ENCODE results near the gene CAB39.

The CAB39 gene

DNA sequence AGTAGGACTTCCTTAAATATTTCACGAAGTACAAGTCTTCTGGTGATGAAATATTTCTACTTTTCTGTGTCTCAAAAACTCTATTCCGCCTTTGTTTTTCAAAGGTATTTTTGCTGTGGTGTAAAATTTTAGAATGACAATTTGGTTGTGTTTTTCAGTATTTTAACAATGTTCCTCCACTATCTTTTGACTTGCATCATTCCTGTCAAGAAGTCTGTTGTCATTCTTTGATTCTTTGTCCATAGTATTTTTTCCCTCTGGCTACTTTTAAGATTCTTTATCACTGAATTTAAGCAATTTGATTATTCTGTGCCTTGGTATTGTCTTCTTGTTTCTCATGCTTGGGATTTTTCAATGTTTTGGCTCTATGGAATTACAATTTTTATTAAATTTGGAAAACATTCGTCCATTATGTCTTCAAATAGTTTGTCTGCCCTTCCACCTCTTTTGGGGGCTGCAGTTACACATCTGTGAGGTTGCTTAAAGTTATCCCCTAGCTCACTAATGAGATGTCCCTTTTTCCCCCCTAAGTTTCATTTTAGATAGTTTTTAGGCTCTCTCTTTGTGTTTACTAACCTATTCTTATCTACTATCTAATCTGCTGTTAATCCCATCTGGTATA, 76.0 kb downstream of the CAB39 start:
- TF ChIP-seq SPI1 (IDR thresholded peaks at IDR 0.05; ENCODE audit: borderline replicate concordance, low read depth), result no peak
- TF ChIP-seq GABPA (IDR thresholded peaks at IDR 0.05; ENCODE audit: low read depth), result no peak
- TF ChIP-seq, protein P1, sequence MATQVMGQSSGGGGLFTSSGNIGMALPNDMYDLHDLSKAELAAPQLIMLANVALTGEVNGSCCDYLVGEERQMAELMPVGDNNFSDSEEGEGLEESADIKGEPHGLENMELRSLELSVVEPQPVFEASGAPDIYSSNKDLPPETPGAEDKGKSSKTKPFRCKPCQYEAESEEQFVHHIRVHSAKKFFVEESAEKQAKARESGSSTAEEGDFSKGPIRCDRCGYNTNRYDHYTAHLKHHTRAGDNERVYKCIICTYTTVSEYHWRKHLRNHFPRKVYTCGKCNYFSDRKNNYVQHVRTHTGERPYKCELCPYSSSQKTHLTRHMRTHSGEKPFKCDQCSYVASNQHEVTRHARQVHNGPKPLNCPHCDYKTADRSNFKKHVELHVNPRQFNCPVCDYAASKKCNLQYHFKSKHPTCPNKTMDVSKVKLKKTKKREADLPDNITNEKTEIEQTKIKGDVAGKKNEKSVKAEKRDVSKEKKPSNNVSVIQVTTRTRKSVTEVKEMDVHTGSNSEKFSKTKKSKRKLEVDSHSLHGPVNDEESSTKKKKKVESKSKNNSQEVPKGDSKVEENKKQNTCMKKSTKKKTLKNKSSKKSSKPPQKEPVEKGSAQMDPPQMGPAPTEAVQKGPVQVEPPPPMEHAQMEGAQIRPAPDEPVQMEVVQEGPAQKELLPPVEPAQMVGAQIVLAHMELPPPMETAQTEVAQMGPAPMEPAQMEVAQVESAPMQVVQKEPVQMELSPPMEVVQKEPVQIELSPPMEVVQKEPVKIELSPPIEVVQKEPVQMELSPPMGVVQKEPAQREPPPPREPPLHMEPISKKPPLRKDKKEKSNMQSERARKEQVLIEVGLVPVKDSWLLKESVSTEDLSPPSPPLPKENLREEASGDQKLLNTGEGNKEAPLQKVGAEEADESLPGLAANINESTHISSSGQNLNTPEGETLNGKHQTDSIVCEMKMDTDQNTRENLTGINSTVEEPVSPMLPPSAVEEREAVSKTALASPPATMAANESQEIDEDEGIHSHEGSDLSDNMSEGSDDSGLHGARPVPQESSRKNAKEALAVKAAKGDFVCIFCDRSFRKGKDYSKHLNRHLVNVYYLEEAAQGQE (IDR thresholded peaks at IDR 0.05; ENCODE audit: insufficient replicate concordance, low read depth), result no peak
- TF ChIP-seq, protein P2, sequence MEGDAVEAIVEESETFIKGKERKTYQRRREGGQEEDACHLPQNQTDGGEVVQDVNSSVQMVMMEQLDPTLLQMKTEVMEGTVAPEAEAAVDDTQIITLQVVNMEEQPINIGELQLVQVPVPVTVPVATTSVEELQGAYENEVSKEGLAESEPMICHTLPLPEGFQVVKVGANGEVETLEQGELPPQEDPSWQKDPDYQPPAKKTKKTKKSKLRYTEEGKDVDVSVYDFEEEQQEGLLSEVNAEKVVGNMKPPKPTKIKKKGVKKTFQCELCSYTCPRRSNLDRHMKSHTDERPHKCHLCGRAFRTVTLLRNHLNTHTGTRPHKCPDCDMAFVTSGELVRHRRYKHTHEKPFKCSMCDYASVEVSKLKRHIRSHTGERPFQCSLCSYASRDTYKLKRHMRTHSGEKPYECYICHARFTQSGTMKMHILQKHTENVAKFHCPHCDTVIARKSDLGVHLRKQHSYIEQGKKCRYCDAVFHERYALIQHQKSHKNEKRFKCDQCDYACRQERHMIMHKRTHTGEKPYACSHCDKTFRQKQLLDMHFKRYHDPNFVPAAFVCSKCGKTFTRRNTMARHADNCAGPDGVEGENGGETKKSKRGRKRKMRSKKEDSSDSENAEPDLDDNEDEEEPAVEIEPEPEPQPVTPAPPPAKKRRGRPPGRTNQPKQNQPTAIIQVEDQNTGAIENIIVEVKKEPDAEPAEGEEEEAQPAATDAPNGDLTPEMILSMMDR (IDR thresholded peaks at IDR 0.05; ENCODE audit: insufficient read depth, low read length), result no peak
- TF ChIP-seq POLR2AphosphoS5 (IDR thresholded peaks at IDR 0.05; ENCODE audit: low read depth), result no peak
- no peak for DNase-seq (ENCODE audit: low read depth in 1 of 2, low spot score in 1 of 2)
- Histone ChIP-seq H3K27ac (replicated peaks) (no peak overlapping the region), H3K4me3 (replicated peaks; ENCODE audit: insufficient read depth, low read length) (no peak overlapping the region), H3K27me3 (ENCODE audit: insufficient read depth, poor library complexity, severe bottlenecking) (no peaks in the 10 kb centered on the region)

DNA sequence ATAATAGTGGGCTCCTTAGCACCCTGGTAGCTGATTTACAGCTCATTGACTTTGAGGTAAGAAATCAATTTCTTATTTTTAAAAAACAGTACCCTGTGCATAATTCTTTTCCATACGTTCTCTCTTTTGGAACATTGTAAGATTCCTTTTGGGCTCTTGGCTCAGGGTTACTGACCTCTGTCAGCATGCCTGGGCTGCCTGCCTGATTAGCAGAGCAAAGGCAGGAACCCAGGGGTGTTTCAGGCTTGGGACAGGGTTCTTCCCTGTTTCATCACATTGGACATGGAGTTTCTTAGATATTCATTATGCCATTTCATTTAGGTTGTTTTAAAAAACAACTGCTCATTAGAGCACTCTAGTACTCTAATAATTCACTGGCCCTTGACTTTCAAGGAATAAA, 78.3 kb downstream of the CAB39 start:
- no peaks in the 10 kb centered on the region for H3K27me3 ChIP-seq (ENCODE audit: insufficient read depth, poor library complexity, severe bottlenecking)
- DNase-seq (ENCODE audit: low read depth in 1 of 2, low spot score in 1 of 2), result no peak
- no peak for TF ChIP-seq SPI1 (IDR thresholded peaks at IDR 0.05; ENCODE audit: borderline replicate concordance, low read depth)
- TF ChIP-seq, protein P1 (IDR thresholded peaks at IDR 0.05; ENCODE audit: insufficient replicate concordance, low read depth), result no peak
- H3K4me3 ChIP-seq (replicated peaks; ENCODE audit: insufficient read depth, low read length), result no peak overlapping the region
- H3K27ac ChIP-seq (replicated peaks), result no peak overlapping the region

DNA sequence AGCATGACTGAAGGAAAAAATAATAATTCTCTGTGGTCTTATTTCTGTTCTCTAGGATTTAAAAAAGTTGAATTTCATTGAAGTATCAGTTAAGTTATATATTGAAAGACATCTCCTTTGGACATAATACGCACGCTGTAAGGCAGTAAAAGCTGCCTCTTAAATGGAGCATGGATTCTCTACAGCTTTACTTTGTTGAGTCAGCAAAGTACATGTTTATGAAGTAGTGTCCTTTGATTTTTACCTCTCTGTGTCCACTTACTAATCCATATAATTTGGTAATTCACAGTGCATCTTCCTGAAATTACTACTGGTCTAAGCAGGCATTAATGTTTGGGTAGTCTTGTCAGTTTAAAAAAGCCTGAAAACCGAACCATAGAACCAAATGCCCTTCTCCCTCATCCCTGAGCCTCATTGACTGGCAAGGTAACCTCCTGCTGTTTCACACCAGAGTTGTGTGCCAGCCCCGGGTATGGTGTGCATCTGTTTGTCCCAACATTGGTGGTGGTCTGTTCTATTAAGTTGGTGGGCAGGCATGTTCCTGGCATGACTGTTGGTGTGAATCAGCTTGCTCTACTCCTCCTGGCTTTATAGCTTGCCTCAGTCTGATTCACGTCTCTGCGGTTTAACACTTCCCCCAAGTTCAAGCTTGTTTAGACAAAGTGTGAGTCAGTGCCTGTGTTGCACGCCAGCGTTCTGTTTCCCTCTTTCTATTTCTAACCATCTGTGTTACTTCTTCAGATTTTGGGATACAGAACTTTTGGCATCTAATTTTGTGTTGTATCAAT, 81.1 kb downstream of the CAB39 start:
- DNase-seq (ENCODE audit: low read depth in 1 of 2, low spot score in 1 of 2), result peak; percentile 58 to 88
- peak overlapping the region; percentile 41 for H3K27ac ChIP-seq (replicated peaks)
- H3K4me3 ChIP-seq (replicated peaks; ENCODE audit: insufficient read depth, low read length), result no peak overlapping the region
- H3K27me3 ChIP-seq (ENCODE audit: insufficient read depth, poor library complexity, severe bottlenecking), result no peaks in the 10 kb centered on the region
- TF ChIP-seq, protein P1 (IDR thresholded peaks at IDR 0.05; ENCODE audit: insufficient replicate concordance, low read depth), result no peak
- TF ChIP-seq POLR2AphosphoS5 (IDR thresholded peaks at IDR 0.05; ENCODE audit: low read depth) (no peak; the same call in 1 of the 2 replicates), GABPA (IDR thresholded peaks at IDR 0.05; ENCODE audit: low read depth) (no peak), SPI1 (IDR thresholded peaks at IDR 0.05; ENCODE audit: borderline replicate concordance, low read depth) (peak; percentile 60; the same call in 1 of the 2 replicates)
- TF ChIP-seq, protein P2 (IDR thresholded peaks at IDR 0.05; ENCODE audit: insufficient read depth, low read length), result no peak
